Naive thymus-derived CD4-positive, alpha-beta T cell (primary cell): Measurements from ENCODE around the gene SHQ1. TPM values are rescaled to one million over a fixed set of nuclear protein-coding genes. Genes with fewer than 3 reads are reported as not detected.

Experiments used
- ATAC-seq: fragments of 150-1000 bp; cut with Tn5 transposase; 2 replicates; pipeline ENCODE4 v1.10.0; 2021; ENCODE audit warnings: mild to moderate bottlenecking, moderate library complexity
- CTCF ChIA-PET: fragments of 350-600 bp; sonication (Branson Sonifier 250); formaldehyde crosslinking; loops from one replicate; lab custom pipeline; 2021; ENCODE audit warnings: antibody characterized with exemption; lab: Charles Lee
- POLR2A ChIA-PET: fragments of 350-600 bp; sonication (Branson Sonifier 250); formaldehyde crosslinking; loops from one replicate; lab custom pipeline; 2021; ENCODE audit warnings: antibody characterized with exemption, inconsistent platforms; lab: Charles Lee
- DNase-seq, 9 donors: peaks; one replicate each; pipeline versions ENCODE4 v3.0.0 to v3.0.0-alpha.2; 2020 to 2022; ENCODE audit warnings: mixed read lengths in 1 of 9
- H3K27ac ChIP-seq: one replicate; pipeline ENCODE4 v1.7.0; 2013; ENCODE audit warnings: mild to moderate bottlenecking, low read depth, low read length, moderate library complexity
- H3K27me3 ChIP-seq, 2 donors: one replicate each; pipeline ENCODE4 v1.7.0; 2013; ENCODE audit warnings: low read length in 2 of 2, mild to moderate bottlenecking in 2 of 2, moderate library complexity in 2 of 2; ENCODE audit not compliant: control insufficient read depth in 2 of 2, insufficient read depth in 2 of 2
- H3K36me3 ChIP-seq, 3 experiments: 1 replicate in 2 of 3; 2 replicates in 1 of 3; pipeline ENCODE4 v1.7.0; 2013; ENCODE audit warnings: low read length in 3 of 3, mild to moderate bottlenecking in 3 of 3, moderate library complexity in 1 of 3; ENCODE audit not compliant: insufficient read depth in 3 of 3, control insufficient read depth in 2 of 3
- H3K4me1 ChIP-seq, 2 donors: one replicate each; pipeline ENCODE4 v1.7.0; 2013; ENCODE audit warnings: low read length in 2 of 2, mild to moderate bottlenecking in 2 of 2, moderate library complexity in 1 of 2; ENCODE audit not compliant: control insufficient read depth in 2 of 2, insufficient read depth in 2 of 2
- H3K4me3 ChIP-seq: 2 replicates; pipeline ENCODE4 v1.7.0; 2013; ENCODE audit warnings: mild to moderate bottlenecking, low read length
- H3K9me3 ChIP-seq, 3 experiments: 1 replicate in 2 of 3; 2 replicates in 1 of 3; pipeline ENCODE4 v1.7.0; 2013; ENCODE audit warnings: low read length in 3 of 3; ENCODE audit not compliant: control insufficient read depth in 2 of 3
- H3K27ac Mint-ChIP-seq, 9 donors: one replicate each; pipeline ENCODE4 v1.8.0; 2020 to 2022; ENCODE audit warnings: mixed read lengths in 9 of 9, mild to moderate bottlenecking in 8 of 9, moderate library complexity in 5 of 9, inconsistent platforms in 2 of 9
- H3K27me3 Mint-ChIP-seq, 5 donors: one replicate each; pipeline ENCODE4 v1.8.0; 2021 to 2022; ENCODE audit warnings: mixed read lengths in 5 of 5, mild to moderate bottlenecking in 1 of 5
- H3K36me3 Mint-ChIP-seq, 5 donors: one replicate each; pipeline ENCODE4 v1.8.0; 2020 to 2022; ENCODE audit warnings: mixed read lengths in 5 of 5, mild to moderate bottlenecking in 3 of 5, inconsistent platforms in 1 of 5
- H3K4me1 Mint-ChIP-seq, 7 donors: one replicate each; pipeline ENCODE4 v1.8.0; 2020 to 2022; ENCODE audit warnings: mixed read lengths in 7 of 7, mild to moderate bottlenecking in 3 of 7, inconsistent platforms in 1 of 7
- H3K4me3 Mint-ChIP-seq, 10 donors: one replicate each; pipeline ENCODE4 v1.8.0; 2020 to 2022; ENCODE audit warnings: mild to moderate bottlenecking in 10 of 10, mixed read lengths in 10 of 10, moderate library complexity in 6 of 10, inconsistent platforms in 2 of 10
- H3K9me3 Mint-ChIP-seq, 11 donors: one replicate each; pipeline ENCODE4 v1.8.0; 2020 to 2022; ENCODE audit warnings: mixed read lengths in 11 of 11, mild to moderate bottlenecking in 4 of 11, inconsistent platforms in 1 of 11, moderate library complexity in 1 of 11
- intact Hi-C, 2 donors: fragments of 100-400 bp; cut with micrococcal nuclease; formaldehyde crosslinking; loops; one replicate each; pipeline ENCODE4 v1.15.1; 2023
- polyA plus RNA-seq, 2 donors: library from polyadenylated mRNA; unstranded; fragments of 300-500 nt; fragmentation: Illumina TruSeq; gene quantifications; one replicate each; pipeline ENCODE4 v1.2.3, GENCODE V29; 2021
- total RNA-seq, 6 experiments: library from RNA in 5 of 6; stranded (reverse) in 5 of 6; gene quantifications; 1 replicate in 5 of 6; 2 replicates in 1 of 6; pipeline ENCODE4 v1.2.3 and lab custom pipeline; 2021 to 2026

SHQ1 gene
- total and polyA plus RNA-seq, 7 experiments from 2014 or later: 14.1 to 34.3 (median 24.5) TPM

DNA sequence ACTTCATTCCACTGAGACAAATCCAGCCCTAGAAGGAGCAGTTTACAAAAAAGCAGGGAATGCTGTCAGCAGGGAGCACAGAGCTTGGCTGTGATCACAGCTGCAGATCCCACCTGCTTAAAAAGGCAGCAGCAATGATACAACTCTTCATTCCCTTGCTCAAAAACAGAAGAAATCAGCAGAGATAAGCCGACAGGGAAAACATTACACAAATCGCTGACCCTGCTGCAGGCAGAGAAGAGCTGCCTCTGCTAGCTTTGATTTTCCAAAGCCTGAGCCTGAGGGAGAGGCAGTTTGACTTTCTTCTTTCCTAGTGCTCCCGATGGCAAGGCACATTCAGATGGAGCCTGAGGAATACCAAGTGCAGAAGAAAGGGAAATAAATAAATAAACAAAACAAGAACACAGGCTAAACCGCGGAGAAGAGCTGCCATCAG lies 80.2 kb downstream of the SHQ1 start:
- H3K36me3 ChIP-seq: no peaks in the 10 kb centered on the region
- H3K27ac ChIP-seq: no peak overlapping the region
- no peak for ATAC-seq
- Mint-ChIP-seq H3K4me3 (no peak overlapping the region), H3K4me1 (peaks cover 0 to 32% (median 24%) of the 10 kb centered on the region in 7 donors), H3K36me3 (peaks cover 4 to 33% (median 17%) of the 10 kb centered on the region in 5 donors), H3K9me3 (no peaks in the 10 kb centered on the region), H3K27me3 (no peaks in the 10 kb centered on the region), H3K27ac (no peak overlapping the region)
- H3K4me3 ChIP-seq: no peak overlapping the region
- H3K27me3 ChIP-seq: no peaks in the 10 kb centered on the region
- ChIA-PET POLR2A (interaction anchor here (0.6 kb wide), 1 partner anchor 272 kb away, joined by 6 read pairs; no protein-coding TSS in a partner anchor), CTCF (no interaction called here)
- no peaks in the 10 kb centered on the region for H3K9me3 ChIP-seq
- intact Hi-C loops: no loop called here
- DNase-seq: no peak
- H3K4me1 ChIP-seq: no peaks in the 10 kb centered on the region

DNA sequence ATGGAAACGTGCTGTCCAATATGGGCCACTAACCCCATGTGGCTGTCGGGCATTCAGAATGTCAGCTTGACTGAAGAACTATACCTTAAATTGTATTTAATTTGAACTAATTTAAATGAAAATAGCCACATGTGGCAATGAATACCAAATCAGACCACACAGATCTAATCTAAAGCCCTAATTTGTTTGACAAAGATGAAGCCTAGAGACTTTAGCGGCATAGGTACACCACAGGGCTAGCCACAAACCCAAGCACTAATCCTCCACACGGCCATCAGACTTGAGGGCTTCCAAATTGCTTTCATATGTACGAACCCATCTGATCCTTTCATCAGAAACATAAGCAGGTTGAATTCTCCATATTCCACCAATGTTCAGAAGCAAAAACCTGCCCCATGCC lies 81.4 kb downstream of the SHQ1 start:
- Mint-ChIP-seq H3K27ac (no peak overlapping the region), H3K4me3 (no peak overlapping the region), H3K9me3 (no peaks in the 10 kb centered on the region), H3K27me3 (no peaks in the 10 kb centered on the region), H3K4me1 (peaks cover 0 to 39% (median 32%) of the 10 kb centered on the region in 7 donors), H3K36me3 (peaks cover 4 to 43% (median 17%) of the 10 kb centered on the region in 5 donors)
- H3K9me3 ChIP-seq: no peaks in the 10 kb centered on the region
- H3K4me1 ChIP-seq: peaks cover 0 to under 1% of the 10 kb centered on the region in 2 donors
- H3K27me3 ChIP-seq: no peaks in the 10 kb centered on the region
- no peaks in the 10 kb centered on the region for H3K36me3 ChIP-seq
- no peak for ATAC-seq
- CTCF ChIA-PET: no interaction called here
- no peak for DNase-seq
- intact Hi-C loops: no loop called here
- H3K4me3 ChIP-seq: no peak overlapping the region
- POLR2A ChIA-PET: interaction anchor here (1.0 to 2.6 kb wide), 2 partner anchors 12 to 25 kb away, joined by 4 to 9 read pairs; no protein-coding TSS in a partner anchor
- H3K27ac ChIP-seq: no peak overlapping the region

DNA sequence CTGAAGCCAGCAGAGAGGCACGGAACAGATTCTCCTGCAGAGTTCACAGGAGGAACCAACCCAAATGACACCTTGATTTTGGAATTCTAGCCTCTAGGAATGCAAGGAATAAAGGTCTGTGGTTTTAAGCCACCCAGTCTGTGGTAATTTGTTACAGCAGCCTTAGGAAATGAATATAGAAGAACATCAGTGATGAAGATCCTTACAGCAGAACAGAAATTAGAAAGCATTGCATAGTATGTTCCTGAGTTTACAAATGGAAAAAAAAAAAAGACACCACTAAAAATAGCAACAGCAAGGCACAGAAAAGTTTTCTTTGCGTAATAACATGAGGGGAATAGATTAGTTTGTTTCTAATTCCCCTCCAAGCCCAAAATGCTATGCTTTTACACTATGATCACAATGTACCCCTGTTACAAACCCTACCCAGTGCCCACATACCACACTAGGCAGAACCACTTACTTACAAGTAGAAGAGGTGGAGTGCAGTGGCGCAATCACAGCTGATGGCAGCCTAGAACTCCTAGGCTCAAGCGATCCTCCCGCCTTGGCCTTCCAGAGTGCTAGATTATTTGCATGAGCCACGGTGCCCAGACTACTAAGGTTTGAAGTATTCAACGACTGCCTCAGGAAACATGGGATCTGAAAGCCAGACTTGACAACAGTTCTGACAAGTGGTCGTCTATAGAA lies 84.3 kb downstream of the SHQ1 start:
- Histone ChIP-seq H3K9me3 (no peaks in the 10 kb centered on the region), H3K4me3 (no peak overlapping the region), H3K4me1 (peaks cover 0 to 13% of the 10 kb centered on the region in 2 donors), H3K27ac (no peak overlapping the region), H3K36me3 (no peaks in the 10 kb centered on the region), H3K27me3 (no peaks in the 10 kb centered on the region)
- ATAC-seq: no peak
- intact Hi-C loops: loop anchor here in 1 of 2 donors (5.0 kb wide), 1 partner anchor 42 kb away; no protein-coding TSS in a partner anchor
- ChIA-PET CTCF (no interaction called here), POLR2A (interaction anchor here (1.5 to 2.6 kb wide), 2 partner anchors 9 to 44 kb away, joined by 3 to 9 read pairs; no protein-coding TSS in a partner anchor)
- Mint-ChIP-seq H3K4me1 (peaks cover 13 to 66% (median 58%) of the 10 kb centered on the region in 7 donors), H3K36me3 (peaks cover 4 to 39% (median 13%) of the 10 kb centered on the region in 5 donors), H3K9me3 (peaks cover 0 to 2% (median 0%) of the 10 kb centered on the region in 11 donors), H3K4me3 (no peak overlapping the region), H3K27me3 (no peaks in the 10 kb centered on the region), H3K27ac (peak overlapping the region in 6 of 9 donors; percentile 0 to 75 (median 18))
- no peak for DNase-seq

DNA sequence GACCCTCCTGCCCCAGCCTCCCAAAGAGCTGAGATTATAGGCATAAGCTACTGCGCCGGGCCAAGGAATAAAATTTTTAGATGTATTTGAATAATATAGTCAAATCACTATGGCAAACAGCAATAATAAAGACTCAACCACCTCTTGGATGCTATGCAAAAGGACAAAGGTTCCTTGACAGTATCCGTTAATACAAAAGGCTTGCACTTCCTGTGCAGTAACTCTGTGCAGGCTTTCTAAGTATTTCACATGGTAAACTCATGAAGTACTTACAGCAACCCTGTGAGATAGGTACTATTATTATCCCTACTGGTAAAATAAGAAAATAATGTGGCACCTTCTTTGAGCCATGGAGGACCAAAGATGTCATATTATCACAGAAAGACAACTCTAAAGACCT lies 86.8 kb downstream of the SHQ1 start:
- no peak overlapping the region for H3K27ac ChIP-seq
- no peaks in the 10 kb centered on the region for H3K9me3 ChIP-seq
- no peaks in the 10 kb centered on the region for H3K36me3 ChIP-seq
- no peak overlapping the region for H3K4me3 ChIP-seq
- intact Hi-C loops: loop anchor here in 1 of 2 donors (5.0 kb wide), 1 partner anchor 39 kb away; no protein-coding TSS in a partner anchor
- Mint-ChIP-seq H3K4me3 (peak overlapping the region in 2 of 10 donors; percentile 7 to 24), H3K27ac (peak overlapping the region in 5 of 9 donors; percentile 10 to 67 (median 30)), H3K9me3 (peaks cover 0 to 4% (median 0%) of the 10 kb centered on the region in 11 donors), H3K36me3 (peaks cover 4 to 26% (median 18%) of the 10 kb centered on the region in 5 donors), H3K4me1 (peaks cover 25 to 86% (median 79%) of the 10 kb centered on the region in 7 donors), H3K27me3 (no peaks in the 10 kb centered on the region)
- DNase-seq (no peak), ATAC-seq (no peak)
- ChIA-PET CTCF (interaction anchor here (0.6 to 2.2 kb wide), 3 partner anchors 22 to 1378 kb away, joined by 3 to 8 read pairs (median 3); no protein-coding TSS in a partner anchor), POLR2A (interaction anchor here (1.1 to 3.1 kb wide), 4 partner anchors 17 to 61 kb away, joined by 3 to 24 read pairs (median 8); no protein-coding TSS in a partner anchor)
- H3K27me3 ChIP-seq: no peaks in the 10 kb centered on the region
- H3K4me1 ChIP-seq: peaks cover 12 to 29% of the 10 kb centered on the region in 2 donors

DNA sequence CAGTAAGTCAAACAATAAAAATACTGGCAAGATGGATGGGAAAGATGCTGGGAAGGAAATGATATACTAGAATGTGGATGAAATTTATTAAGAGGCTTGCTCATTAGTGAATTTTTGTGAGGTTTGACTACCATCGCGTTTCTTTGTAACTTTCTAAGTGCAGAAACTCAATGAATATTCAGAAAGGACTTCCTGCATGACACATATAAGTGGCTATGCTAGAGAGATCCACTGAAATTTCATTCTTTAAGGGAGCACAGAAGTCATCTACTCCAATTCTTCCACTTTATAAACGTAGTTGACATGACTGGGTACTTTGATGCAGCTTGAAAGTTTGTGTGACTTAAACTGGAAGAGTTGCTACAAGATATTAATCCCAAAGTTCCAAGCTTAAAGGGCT lies 88.0 kb downstream of the SHQ1 start:
- CTCF ChIA-PET: interaction anchor here (1.0 to 2.2 kb wide), 2 partner anchors 22 to 94 kb away, joined by 3 to 8 read pairs; no protein-coding TSS in a partner anchor
- no peak for ATAC-seq
- Mint-ChIP-seq H3K9me3 (peaks cover 0 to 4% (median 0%) of the 10 kb centered on the region in 11 donors), H3K36me3 (peaks cover 0 to 21% (median 16%) of the 10 kb centered on the region in 5 donors), H3K4me1 (peaks cover 25 to 92% (median 85%) of the 10 kb centered on the region in 7 donors), H3K27ac (peak overlapping the region in 6 of 9 donors; percentile 0 to 73 (median 30)), H3K4me3 (peak overlapping the region in 2 of 10 donors; percentile 1 to 12), H3K27me3 (no peaks in the 10 kb centered on the region)
- peaks cover 17 to 41% of the 10 kb centered on the region in 2 donors for H3K4me1 ChIP-seq
- H3K27me3 ChIP-seq: no peaks in the 10 kb centered on the region
- DNase-seq: no peak
- H3K4me3 ChIP-seq: no peak overlapping the region
- H3K9me3 ChIP-seq: no peaks in the 10 kb centered on the region
- no peaks in the 10 kb centered on the region for H3K36me3 ChIP-seq
- H3K27ac ChIP-seq: no peak overlapping the region
- POLR2A ChIA-PET: interaction anchor here (0.9 to 3.1 kb wide), 3 partner anchors 16 to 60 kb away, joined by 7 to 24 read pairs (median 12); no protein-coding TSS in a partner anchor
- intact Hi-C loops: loop anchor here in 1 of 2 donors (5.0 kb wide), 1 partner anchor 38 kb away; no protein-coding TSS in a partner anchor

DNA sequence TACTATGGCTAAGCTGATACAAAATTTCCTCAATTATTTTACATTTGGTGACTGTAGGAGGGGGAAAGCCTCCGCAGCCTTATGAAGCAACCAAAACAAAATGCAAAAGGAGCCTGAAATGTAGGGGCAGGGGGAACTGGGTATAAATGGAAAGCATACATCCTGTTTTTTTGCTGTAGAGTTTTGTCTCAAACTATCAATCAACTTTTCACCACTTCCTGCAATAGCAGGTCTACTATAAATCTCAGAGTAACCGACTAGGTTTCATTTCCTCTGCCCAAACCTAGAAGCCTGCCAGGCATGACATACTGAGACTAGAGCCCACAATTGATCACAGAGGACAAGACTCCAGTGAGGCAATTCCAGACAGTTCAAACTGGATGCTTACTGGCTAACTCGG lies 91.3 kb downstream of the SHQ1 start:
- H3K27ac ChIP-seq: peak overlapping the region; percentile 68
- DNase-seq: peak in 8 of 9 donors; percentile 24 to 87 (median 83)
- CTCF ChIA-PET: interaction anchor here (2.5 to 4.5 kb wide), 2 partner anchors 18 to 66 kb away, joined by 10 to 15 read pairs; no protein-coding TSS in a partner anchor

More for the DNA sequence above, 91.3 kb downstream of the SHQ1 start:
- H3K27me3 ChIP-seq: no peaks in the 10 kb centered on the region
- POLR2A ChIA-PET: interaction anchor here (0.7 to 12.8 kb wide), 4 partner anchors 9 to 91 kb away, joined by 3 to 226 read pairs (median 7); no protein-coding TSS in a partner anchor
- H3K36me3 ChIP-seq: no peaks in the 10 kb centered on the region
- peak; percentile 98 for ATAC-seq
- peaks cover 28 to 89% (median 80%) of the 10 kb centered on the region in 7 donors for H3K4me1 Mint-ChIP-seq
- no peaks in the 10 kb centered on the region for H3K9me3 ChIP-seq
- intact Hi-C loops: loop anchor here (1.0 to 10.0 kb wide), 11 partner anchors 9 to 1050 kb away; partner anchors contain the start of genes RYBP (in 2 of the 2) and SHQ1 (in 1 of the 2)
- H3K4me3 Mint-ChIP-seq: peak overlapping the region; percentile 51 to 84 (median 76)
- H3K27ac Mint-ChIP-seq: peak overlapping the region; percentile 86 to 99 (median 97)
- peaks cover 0 to 5% (median 0%) of the 10 kb centered on the region in 11 donors for H3K9me3 Mint-ChIP-seq
- H3K27me3 Mint-ChIP-seq: no peaks in the 10 kb centered on the region
- peak overlapping the region; percentile 37 for H3K4me3 ChIP-seq
- H3K36me3 Mint-ChIP-seq: peaks cover 0 to 27% (median 16%) of the 10 kb centered on the region in 5 donors
- H3K4me1 ChIP-seq: peaks cover 17 to 49% of the 10 kb centered on the region in 2 donors
